Osteocyte (in vitro differentiated cells): Measurements from ENCODE around the gene C22orf31. TPM values are rescaled to one million over a fixed set of nuclear protein-coding genes. Genes with fewer than 3 reads are reported as not detected.

ENCODE experiments used
- DNase-seq: peaks from one replicate; pipeline ENCODE4 v3.0.0; 2021; ENCODE audit warnings: mixed read lengths; ENCODE audit not compliant: unreplicated experiment; ENCODE audit errors: extremely low spot score
- H3K27ac Mint-ChIP-seq: one replicate; pipeline ENCODE4 v1.8.0; 2021; ENCODE audit warnings: mild to moderate bottlenecking, mixed read lengths; ENCODE audit not compliant: unreplicated experiment
- H3K27me3 Mint-ChIP-seq: one replicate; pipeline ENCODE4 v1.8.0; 2021; ENCODE audit warnings: mixed read lengths; ENCODE audit not compliant: unreplicated experiment
- H3K36me3 Mint-ChIP-seq: one replicate; pipeline ENCODE4 v1.8.0; 2021; ENCODE audit warnings: mixed read lengths; ENCODE audit not compliant: unreplicated experiment
- H3K4me1 Mint-ChIP-seq: one replicate; pipeline ENCODE4 v1.8.0; 2021; ENCODE audit warnings: mixed read lengths; ENCODE audit not compliant: unreplicated experiment
- H3K4me3 Mint-ChIP-seq: one replicate; pipeline ENCODE4 v1.8.0; 2021; ENCODE audit warnings: mild to moderate bottlenecking, moderate library complexity, mixed read lengths; ENCODE audit not compliant: unreplicated experiment
- H3K9me3 Mint-ChIP-seq: one replicate; pipeline ENCODE4 v1.8.0; 2021; ENCODE audit warnings: mixed read lengths; ENCODE audit not compliant: unreplicated experiment
- total RNA-seq: library from RNA; stranded (reverse); gene quantifications from 2 replicates; pipeline ENCODE4 v1.2.1, GENCODE V29; 2021
- TF ChIP-seq, protein P1 (sequence below): fragments of 200-600 bp; sonication (generic); IDR thresholded peaks from 2 replicates; pipeline ENCODE4 v1.5.0; 2021; ENCODE audit warnings: antibody characterized with exemption, mild to moderate bottlenecking, moderate library complexity

The C22orf31 gene
- total RNA-seq, 1 donor from 2014 or later = not detected

DNA sequence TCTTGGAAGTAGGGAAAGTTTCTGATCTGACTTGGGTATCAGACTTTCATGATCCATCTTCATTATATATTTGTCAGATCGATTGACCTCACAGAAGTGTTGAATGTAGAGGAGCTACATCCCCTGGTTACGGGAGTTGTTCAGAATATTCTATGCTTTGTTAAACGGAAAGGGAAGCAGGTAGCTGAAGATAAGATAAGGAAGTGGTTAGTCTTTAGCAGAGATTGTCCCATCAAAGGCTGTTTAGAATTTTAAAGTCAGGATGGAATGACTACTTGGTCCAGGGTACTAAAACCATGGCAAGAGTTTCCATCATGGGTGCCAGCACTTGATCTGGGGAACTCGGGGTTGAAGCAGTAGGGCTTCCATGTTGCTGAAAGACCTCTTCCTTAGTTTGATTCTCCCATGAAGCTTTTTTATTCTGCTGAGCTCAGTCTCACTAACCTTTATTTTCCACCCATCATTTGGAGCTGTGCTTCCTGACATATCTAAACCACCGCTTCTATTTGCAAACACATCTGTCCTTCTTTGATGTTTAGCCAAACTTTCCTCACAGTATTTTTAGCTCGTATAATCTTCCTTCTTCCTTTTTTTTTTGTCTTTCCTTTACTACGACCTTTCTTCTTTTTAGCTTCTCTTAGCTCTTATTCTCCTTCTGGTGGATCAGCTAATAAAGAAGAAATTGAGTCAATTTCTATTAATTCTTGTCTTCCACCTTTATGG lies 4.0 kb upstream of the C22orf31 start:
- no peaks in the 10 kb centered on the region for H3K36me3 Mint-ChIP-seq

GRCh38 chr22:29062286-29062821 lies 723 bp upstream of the C22orf31 start:
- no peak for DNase-seq
- H3K9me3 Mint-ChIP-seq = no peaks in the 10 kb centered on the region
- peaks cover 23% of the 10 kb centered on the region for H3K27me3 Mint-ChIP-seq
- TF ChIP-seq, protein P1, sequence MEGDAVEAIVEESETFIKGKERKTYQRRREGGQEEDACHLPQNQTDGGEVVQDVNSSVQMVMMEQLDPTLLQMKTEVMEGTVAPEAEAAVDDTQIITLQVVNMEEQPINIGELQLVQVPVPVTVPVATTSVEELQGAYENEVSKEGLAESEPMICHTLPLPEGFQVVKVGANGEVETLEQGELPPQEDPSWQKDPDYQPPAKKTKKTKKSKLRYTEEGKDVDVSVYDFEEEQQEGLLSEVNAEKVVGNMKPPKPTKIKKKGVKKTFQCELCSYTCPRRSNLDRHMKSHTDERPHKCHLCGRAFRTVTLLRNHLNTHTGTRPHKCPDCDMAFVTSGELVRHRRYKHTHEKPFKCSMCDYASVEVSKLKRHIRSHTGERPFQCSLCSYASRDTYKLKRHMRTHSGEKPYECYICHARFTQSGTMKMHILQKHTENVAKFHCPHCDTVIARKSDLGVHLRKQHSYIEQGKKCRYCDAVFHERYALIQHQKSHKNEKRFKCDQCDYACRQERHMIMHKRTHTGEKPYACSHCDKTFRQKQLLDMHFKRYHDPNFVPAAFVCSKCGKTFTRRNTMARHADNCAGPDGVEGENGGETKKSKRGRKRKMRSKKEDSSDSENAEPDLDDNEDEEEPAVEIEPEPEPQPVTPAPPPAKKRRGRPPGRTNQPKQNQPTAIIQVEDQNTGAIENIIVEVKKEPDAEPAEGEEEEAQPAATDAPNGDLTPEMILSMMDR = no peak
- H3K4me1 Mint-ChIP-seq = no peaks in the 10 kb centered on the region
- H3K4me3 Mint-ChIP-seq = no peak overlapping the region
- H3K36me3 Mint-ChIP-seq = no peaks in the 10 kb centered on the region
- no peak overlapping the region for H3K27ac Mint-ChIP-seq

More for the DNA sequence above, 4.0 kb upstream of the C22orf31 start:
- peaks cover 33% of the 10 kb centered on the region for H3K27me3 Mint-ChIP-seq
- TF ChIP-seq, protein P1 = no peak
- no peak overlapping the region for H3K4me3 Mint-ChIP-seq
- no peaks in the 10 kb centered on the region for H3K4me1 Mint-ChIP-seq
- no peak overlapping the region for H3K27ac Mint-ChIP-seq
- no peak for DNase-seq
- H3K9me3 Mint-ChIP-seq = no peaks in the 10 kb centered on the region

- Mint-ChIP-seq H3K27me3 (peaks cover 17% of the 10 kb centered on the region), H3K4me1 (no peaks in the 10 kb centered on the region), H3K4me3 (no peak overlapping the region), H3K27ac (no peak overlapping the region), H3K36me3 (no peaks in the 10 kb centered on the region), H3K9me3 (no peaks in the 10 kb centered on the region)
- no peak for DNase-seq
- TF ChIP-seq, protein P1 = no peak
Measured at GRCh38 chr22:29060931-29061330, 700 bp downstream of the C22orf31 start.

DNA sequence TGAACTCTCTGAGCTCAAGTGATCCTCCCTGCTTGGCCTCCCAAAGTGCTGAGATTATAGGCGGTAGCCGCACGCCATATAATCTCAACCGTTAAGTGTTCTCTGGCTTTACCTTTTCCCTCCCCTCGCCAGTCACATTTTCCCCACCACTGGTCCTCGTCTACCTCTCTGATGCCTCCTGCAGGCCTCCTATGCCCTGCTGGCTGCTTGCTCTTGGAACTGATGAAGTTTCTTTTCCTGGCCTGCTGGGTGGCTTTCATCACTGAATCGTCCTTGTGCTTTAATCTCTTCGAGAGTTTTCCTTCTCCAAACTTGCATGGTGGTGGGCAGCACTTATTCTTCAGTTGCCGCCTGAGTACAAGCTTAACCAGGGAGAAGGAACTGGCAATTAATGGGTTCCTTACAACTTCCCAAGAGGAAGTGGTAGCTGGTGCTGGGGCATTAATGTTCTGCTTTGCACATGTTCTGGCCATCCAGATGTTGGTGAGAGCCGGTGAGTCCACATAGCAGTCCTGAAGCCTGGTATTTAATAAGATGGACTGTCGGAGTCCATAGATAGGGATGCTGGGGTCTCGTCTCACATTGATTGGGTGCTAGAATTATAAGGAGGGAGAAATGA lies 1.3 kb downstream of the C22orf31 start:
- Mint-ChIP-seq H3K4me3 (no peak overlapping the region), H3K27ac (no peak overlapping the region), H3K36me3 (no peaks in the 10 kb centered on the region), H3K27me3 (peaks cover 15% of the 10 kb centered on the region), H3K4me1 (peaks cover 5% of the 10 kb centered on the region), H3K9me3 (no peaks in the 10 kb centered on the region)
- TF ChIP-seq, protein P1 = no peak
- no peak for DNase-seq

- DNase-seq = no peak
- H3K27me3 Mint-ChIP-seq = no peaks in the 10 kb centered on the region
- TF ChIP-seq, protein P1 = no peak
- no peak overlapping the region for H3K4me3 Mint-ChIP-seq
- peaks cover 7% of the 10 kb centered on the region for H3K4me1 Mint-ChIP-seq
- H3K27ac Mint-ChIP-seq = no peak overlapping the region
- no peaks in the 10 kb centered on the region for H3K9me3 Mint-ChIP-seq
- H3K36me3 Mint-ChIP-seq = peaks cover 1% of the 10 kb centered on the region
Measured at GRCh38 chr22:29056472-29056871, 5.2 kb downstream of the C22orf31 start.
